Esophagus squamous epithelium (tissue), 5 donors: Measurements from ENCODE around the gene BEST2. TPM values are rescaled to one million over a fixed set of nuclear protein-coding genes. Genes with fewer than 3 reads are reported as not detected.
"Not testable (repeated sequence)": the region's sequence is repeated elsewhere in the genome, so short reads cannot be mapped to it uniquely, and the experiment has no call there.

Experiments
- DNase-seq: peaks from one replicate; lab custom pipeline; 2025; lab: John Stamatoyannopoulos, UW
- H3K27ac ChIP-seq, 4 donors: fragments of 200-600 bp; sonication (generic); one replicate each; pipeline ENCODE4 v1.5.1; 2016 to 2019; ENCODE audit warnings: mild to moderate bottlenecking in 1 of 4
- H3K27me3 ChIP-seq, 4 donors: fragments of 200-600 bp; sonication (generic); 1 replicate in 3 of 4; 2 replicates in 1 of 4; pipeline versions ENCODE4 v1.5.1 to v1.6.0; 2017 to 2021; ENCODE audit warnings: antibody characterized with exemption in 1 of 4
- H3K36me3 ChIP-seq, 3 donors: fragments of 200-600 bp; sonication (generic); one replicate each; pipeline ENCODE4 v1.5.1; 2016 to 2019
- H3K4me1 ChIP-seq, 3 donors: fragments of 200-600 bp; sonication (generic); one replicate each; pipeline ENCODE4 v1.5.1; 2017 to 2019
- H3K4me3 ChIP-seq, 4 donors: fragments of 200-600 bp; sonication (generic); 1 replicate in 3 of 4; 2 replicates in 1 of 4; pipeline ENCODE4 v1.5.1; 2016 to 2019; ENCODE audit warnings: mild to moderate bottlenecking in 2 of 4, moderate library complexity in 1 of 4
- H3K9me3 ChIP-seq, 3 donors: fragments of 200-600 bp; sonication (generic); one replicate each; pipeline ENCODE4 v1.5.1; 2016 to 2019
- POLR2A ChIP-seq, 4 donors: fragments of 450-650 bp; IDR thresholded peaks; one replicate each; pipeline ENCODE4 v1.6.1; 2017; ENCODE audit warnings: antibody characterized with exemption in 4 of 4, mild to moderate bottlenecking in 4 of 4, moderate library complexity in 3 of 4
- WGBS, 2 donors: methylation state at CpG; one replicate each; pipeline ENCODE4 v1.1.5; 2018; 5-methylcytosine and 5-hydroxymethylcytosine counted together
- intact Hi-C: fragments of 100-400 bp; cut with DNase I; formaldehyde crosslinking; loops from one replicate; pipeline ENCODE4 v1.15.0; 2022
- total RNA-seq, 4 donors: library from RNA; depleted of rRNA; stranded (reverse); fragments of >200 nt; gene quantifications; one replicate each; pipeline ENCODE4 v1.1.0, GENCODE V29; 2016
- TF ChIP-seq, protein P1 (sequence below), 6 experiments: fragments of 450-650 bp in 4 of 6; fragments of 200-600 bp in 2 of 6; sonication (generic) in 2 of 6; IDR thresholded peaks; one replicate each; pipeline ENCODE4 v1.5.1; 2016 to 2019; ENCODE audit warnings: antibody characterized with exemption in 6 of 6, mild to moderate bottlenecking in 4 of 6, moderate library complexity in 4 of 6
- donor health status: DM: yes; HTN: yes; CAD: no.

Gene BEST2
- total RNA-seq, 4 donors from 2014 or later, result 0.27 to 1.3 TPM; not detected in 2

DNA sequence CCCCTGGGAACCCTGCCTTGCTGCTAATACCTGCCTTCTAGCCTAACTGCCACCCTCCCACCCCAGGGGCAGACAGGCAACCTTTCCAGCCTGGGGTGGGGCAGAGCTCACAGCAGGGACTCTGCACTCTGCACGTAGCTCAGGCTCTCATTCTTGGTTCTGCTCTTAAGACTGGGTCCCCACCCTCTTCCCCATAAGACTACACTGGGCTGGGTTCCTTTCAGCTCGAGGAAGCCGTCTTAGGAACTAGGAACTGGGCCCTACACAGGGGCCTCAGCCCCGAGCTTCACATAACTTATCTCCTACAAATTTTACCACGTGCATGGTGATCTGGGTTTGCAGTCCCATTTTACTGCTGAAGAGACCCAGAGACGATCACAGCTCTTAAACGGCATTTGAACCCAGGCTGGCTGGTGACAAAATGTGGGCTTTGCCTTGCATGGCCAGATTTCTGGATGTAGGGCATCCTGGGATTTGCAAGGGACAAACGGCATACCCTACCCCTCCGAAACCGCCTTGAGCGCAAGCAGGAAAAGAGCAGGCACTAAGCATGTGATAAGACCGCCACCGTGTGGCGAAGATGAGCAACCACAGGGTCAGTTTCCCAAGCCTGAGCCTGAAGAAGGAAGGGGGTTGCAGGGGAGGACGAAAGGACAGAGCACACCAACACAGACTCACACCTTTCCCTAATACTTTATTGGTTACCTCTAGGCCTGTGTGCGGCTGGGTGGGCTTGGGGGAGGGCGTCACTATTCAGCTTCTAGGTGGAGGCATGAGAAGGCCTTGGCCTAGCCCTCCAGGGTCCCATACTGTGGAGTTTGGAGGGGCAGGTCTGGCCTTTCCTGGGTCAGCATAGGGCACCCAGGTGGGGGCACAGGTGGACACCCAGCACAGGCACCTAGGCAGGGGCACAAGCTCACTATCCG lies 44.8 kb downstream of the BEST2 start:
- H3K9me3 ChIP-seq, result no peaks in the 10 kb centered on the region
- TF ChIP-seq POLR2A (IDR thresholded peaks at IDR 0.05), result no peak
- TF ChIP-seq, protein P1, sequence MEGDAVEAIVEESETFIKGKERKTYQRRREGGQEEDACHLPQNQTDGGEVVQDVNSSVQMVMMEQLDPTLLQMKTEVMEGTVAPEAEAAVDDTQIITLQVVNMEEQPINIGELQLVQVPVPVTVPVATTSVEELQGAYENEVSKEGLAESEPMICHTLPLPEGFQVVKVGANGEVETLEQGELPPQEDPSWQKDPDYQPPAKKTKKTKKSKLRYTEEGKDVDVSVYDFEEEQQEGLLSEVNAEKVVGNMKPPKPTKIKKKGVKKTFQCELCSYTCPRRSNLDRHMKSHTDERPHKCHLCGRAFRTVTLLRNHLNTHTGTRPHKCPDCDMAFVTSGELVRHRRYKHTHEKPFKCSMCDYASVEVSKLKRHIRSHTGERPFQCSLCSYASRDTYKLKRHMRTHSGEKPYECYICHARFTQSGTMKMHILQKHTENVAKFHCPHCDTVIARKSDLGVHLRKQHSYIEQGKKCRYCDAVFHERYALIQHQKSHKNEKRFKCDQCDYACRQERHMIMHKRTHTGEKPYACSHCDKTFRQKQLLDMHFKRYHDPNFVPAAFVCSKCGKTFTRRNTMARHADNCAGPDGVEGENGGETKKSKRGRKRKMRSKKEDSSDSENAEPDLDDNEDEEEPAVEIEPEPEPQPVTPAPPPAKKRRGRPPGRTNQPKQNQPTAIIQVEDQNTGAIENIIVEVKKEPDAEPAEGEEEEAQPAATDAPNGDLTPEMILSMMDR (IDR thresholded peaks at IDR 0.05), result peak; percentile 90 to 98 (median 96)
- WGBS, 2 donors, result 1 to 2% methylated on average over 12 to 15 of the region's 18 CpGs
- no peak for DNase-seq
- intact Hi-C loops, result no loop called here
- peak overlapping the region in 2 of 4 donors; percentile 23 to 25 for H3K4me3 ChIP-seq
- H3K4me1 ChIP-seq, result peaks cover 33 to 55% (median 40%) of the 10 kb centered on the region in 3 donors
- H3K27me3 ChIP-seq, result no peaks in the 10 kb centered on the region
- H3K36me3 ChIP-seq, result peaks cover 0 to 39% (median 11%) of the 10 kb centered on the region in 3 donors
- peak overlapping the region; percentile 68 to 99 (median 88) for H3K27ac ChIP-seq

GRCh38 chr19:12797141-12797587 lies 45.6 kb downstream of the BEST2 start:
- TF ChIP-seq POLR2A (IDR thresholded peaks at IDR 0.05), result no peak
- TF ChIP-seq, protein P1 (IDR thresholded peaks at IDR 0.05), result no peak
- no peak overlapping the region for H3K4me3 ChIP-seq
- H3K27me3 ChIP-seq, result no peaks in the 10 kb centered on the region
- no peaks in the 10 kb centered on the region for H3K9me3 ChIP-seq
- peaks cover 34 to 61% (median 43%) of the 10 kb centered on the region in 3 donors for H3K4me1 ChIP-seq
- H3K36me3 ChIP-seq, result peaks cover 0 to 39% (median 8%) of the 10 kb centered on the region in 3 donors
- intact Hi-C loops, result no loop called here
- DNase-seq, result no peak
- WGBS, 2 donors, result 77 to 83% methylated on average over 6 of the region's 6 CpGs
- H3K27ac ChIP-seq, result peak overlapping the region in 2 of 4 donors; percentile 78 to 99

- WGBS, 2 donors, result 91 to 96% methylated on average over 5 to 7 of the region's 7 CpGs
- H3K9me3 ChIP-seq, H3K27ac ChIP-seq, H3K4me3 ChIP-seq, intact Hi-C loops, DNase-seq, H3K27me3 ChIP-seq: not testable (repeated sequence)
- H3K4me1 ChIP-seq, result peaks cover 38 to 65% (median 48%) of the 10 kb centered on the region in 3 donors
- H3K36me3 ChIP-seq, result peaks cover 0 to 39% (median 3%) of the 10 kb centered on the region in 3 donors
These were observed 46.0 kb downstream of the BEST2 start for GRCh38 chr19:12797607-12798006.

DNA sequence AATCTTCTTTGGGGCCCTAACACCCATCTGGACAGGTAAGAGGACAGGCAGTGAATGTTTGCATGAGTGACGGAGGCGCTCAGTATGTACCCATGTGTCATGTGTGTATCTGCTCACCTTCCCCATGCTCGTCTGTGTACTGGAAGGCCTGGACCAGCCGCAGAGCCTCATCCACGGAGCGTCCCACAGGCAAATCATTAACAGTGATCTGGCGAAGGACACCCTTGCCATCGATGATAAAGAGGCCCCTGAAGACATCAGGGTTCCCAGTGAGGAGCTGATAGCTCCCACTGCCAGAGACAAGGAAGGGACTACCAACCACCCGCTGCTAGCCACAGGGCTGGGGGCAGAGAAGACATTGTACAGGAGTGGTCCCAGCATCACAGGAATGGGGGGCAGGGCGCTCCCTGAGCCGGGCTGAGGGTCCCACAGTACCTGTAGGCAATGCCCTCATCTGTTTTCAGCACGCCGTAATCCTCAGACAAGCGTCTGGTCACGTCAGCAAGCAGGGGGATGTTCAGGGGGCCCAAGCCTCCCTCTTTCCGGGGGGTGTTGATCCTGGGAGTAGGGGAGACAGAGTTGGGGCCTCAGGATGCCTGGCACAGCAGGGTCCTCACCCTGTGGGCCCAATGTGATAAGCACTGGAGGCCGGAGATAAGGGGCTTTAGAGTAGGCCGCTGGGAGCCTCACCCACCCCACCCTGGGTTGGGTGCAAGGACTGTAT lies 48.3 kb downstream of the BEST2 start:
- TF ChIP-seq, protein P1 (IDR thresholded peaks at IDR 0.05), result no peak
- TF ChIP-seq POLR2A (IDR thresholded peaks at IDR 0.05), result no peak
- no peaks in the 10 kb centered on the region for H3K27me3 ChIP-seq
- no peak for DNase-seq
- H3K4me1 ChIP-seq, result peaks cover 29 to 55% (median 44%) of the 10 kb centered on the region in 3 donors
- H3K4me3 ChIP-seq, result peak overlapping the region in 2 of 4 donors; percentile 78 to 91
- H3K9me3 ChIP-seq, result no peaks in the 10 kb centered on the region
- H3K27ac ChIP-seq, result peak overlapping the region in 3 of 4 donors; percentile 65 to 90 (median 85)
- intact Hi-C loops, result loop anchor here (5.0 to 10.0 kb wide), 2 partner anchors 33 to 85 kb away; no protein-coding TSS in a partner anchor
- 89 to 100% methylated on average over 8 to 12 of the region's 18 CpGs for WGBS, 2 donors
- H3K36me3 ChIP-seq, result peaks cover 0 to 39% (median 0%) of the 10 kb centered on the region in 3 donors

GRCh38 chr19:12800466-12800770 lies 48.8 kb downstream of the BEST2 start:
- no peak for DNase-seq
- Histone ChIP-seq H3K36me3 (peaks cover 0 to 39% (median 0%) of the 10 kb centered on the region in 3 donors), H3K4me3 (peak overlapping the region; percentile 76 to 91 (median 82)), H3K9me3 (no peaks in the 10 kb centered on the region), H3K27ac (peak overlapping the region; percentile 65 to 90 (median 86)), H3K27me3 (no peaks in the 10 kb centered on the region), H3K4me1 (peaks cover 28 to 50% (median 38%) of the 10 kb centered on the region in 3 donors)
- TF ChIP-seq, protein P1 (IDR thresholded peaks at IDR 0.05), result no peak
- TF ChIP-seq POLR2A (IDR thresholded peaks at IDR 0.05), result no peak
- intact Hi-C loops, result loop anchor here (5.0 to 10.0 kb wide), 2 partner anchors 33 to 86 kb away; no protein-coding TSS in a partner anchor
- WGBS, 2 donors, result 60 to 78% methylated on average over 1 of the region's 1 CpG
